ENCODE measurements around the gene IL17D.

GRCh38 chr13:20728579-20729311, 25.2 kb downstream of the IL17D start:
- TF ChIP-seq, protein P1, sequence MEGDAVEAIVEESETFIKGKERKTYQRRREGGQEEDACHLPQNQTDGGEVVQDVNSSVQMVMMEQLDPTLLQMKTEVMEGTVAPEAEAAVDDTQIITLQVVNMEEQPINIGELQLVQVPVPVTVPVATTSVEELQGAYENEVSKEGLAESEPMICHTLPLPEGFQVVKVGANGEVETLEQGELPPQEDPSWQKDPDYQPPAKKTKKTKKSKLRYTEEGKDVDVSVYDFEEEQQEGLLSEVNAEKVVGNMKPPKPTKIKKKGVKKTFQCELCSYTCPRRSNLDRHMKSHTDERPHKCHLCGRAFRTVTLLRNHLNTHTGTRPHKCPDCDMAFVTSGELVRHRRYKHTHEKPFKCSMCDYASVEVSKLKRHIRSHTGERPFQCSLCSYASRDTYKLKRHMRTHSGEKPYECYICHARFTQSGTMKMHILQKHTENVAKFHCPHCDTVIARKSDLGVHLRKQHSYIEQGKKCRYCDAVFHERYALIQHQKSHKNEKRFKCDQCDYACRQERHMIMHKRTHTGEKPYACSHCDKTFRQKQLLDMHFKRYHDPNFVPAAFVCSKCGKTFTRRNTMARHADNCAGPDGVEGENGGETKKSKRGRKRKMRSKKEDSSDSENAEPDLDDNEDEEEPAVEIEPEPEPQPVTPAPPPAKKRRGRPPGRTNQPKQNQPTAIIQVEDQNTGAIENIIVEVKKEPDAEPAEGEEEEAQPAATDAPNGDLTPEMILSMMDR (IDR thresholded peaks at IDR 0.05; ENCODE audit: low read depth, low read length), result no peak
- no peak for TF ChIP-seq EZH2phosphoT487 (IDR thresholded peaks at IDR 0.05; ENCODE audit: low read depth)

Data from OCI-LY3 (cell line).